ENCODE results near the gene KRTAP1-3.

DNA sequence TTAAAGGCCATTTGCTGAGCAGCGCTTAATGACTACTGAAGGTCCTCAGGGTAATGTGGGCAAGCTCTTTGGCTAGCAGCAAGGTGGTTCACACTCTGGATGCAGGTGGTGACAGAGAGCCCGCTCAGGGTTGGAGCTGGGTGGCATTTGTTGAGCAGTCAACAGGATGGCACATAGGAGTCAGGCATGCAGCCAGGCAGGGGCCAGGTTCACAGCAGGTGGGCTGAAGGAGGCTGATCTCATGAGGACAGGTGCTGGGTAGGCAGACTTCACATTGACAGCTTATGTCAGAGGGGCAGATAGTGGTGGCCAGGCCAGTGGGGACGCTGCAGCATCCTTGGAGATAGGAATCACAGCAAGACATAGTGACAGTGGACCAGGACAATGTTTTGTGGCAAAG lies 30.3 kb downstream of the KRTAP1-3 start:
- TF ChIP-seq, protein P1, sequence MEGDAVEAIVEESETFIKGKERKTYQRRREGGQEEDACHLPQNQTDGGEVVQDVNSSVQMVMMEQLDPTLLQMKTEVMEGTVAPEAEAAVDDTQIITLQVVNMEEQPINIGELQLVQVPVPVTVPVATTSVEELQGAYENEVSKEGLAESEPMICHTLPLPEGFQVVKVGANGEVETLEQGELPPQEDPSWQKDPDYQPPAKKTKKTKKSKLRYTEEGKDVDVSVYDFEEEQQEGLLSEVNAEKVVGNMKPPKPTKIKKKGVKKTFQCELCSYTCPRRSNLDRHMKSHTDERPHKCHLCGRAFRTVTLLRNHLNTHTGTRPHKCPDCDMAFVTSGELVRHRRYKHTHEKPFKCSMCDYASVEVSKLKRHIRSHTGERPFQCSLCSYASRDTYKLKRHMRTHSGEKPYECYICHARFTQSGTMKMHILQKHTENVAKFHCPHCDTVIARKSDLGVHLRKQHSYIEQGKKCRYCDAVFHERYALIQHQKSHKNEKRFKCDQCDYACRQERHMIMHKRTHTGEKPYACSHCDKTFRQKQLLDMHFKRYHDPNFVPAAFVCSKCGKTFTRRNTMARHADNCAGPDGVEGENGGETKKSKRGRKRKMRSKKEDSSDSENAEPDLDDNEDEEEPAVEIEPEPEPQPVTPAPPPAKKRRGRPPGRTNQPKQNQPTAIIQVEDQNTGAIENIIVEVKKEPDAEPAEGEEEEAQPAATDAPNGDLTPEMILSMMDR (IDR thresholded peaks at IDR 0.05), result no peak
- TF ChIP-seq EP300 (IDR thresholded peaks at IDR 0.05) (no peak), POLR2A (IDR thresholded peaks at IDR 0.05; ENCODE audit: low read depth) (no peak), POLR2AphosphoS5 (IDR thresholded peaks at IDR 0.05) (no peak)

Measured in esophagus muscularis mucosa (tissue), 4 donors.